ENCODE data around the gene CAPZB.
A peak's percentile ranks its signal among the peaks of the same experiment; 100 is the strongest.

CAPZB gene

GRCh38 chr1:19344831-19345230 lies 140.5 kb downstream of the CAPZB start:
- DNase-seq: no peak

GRCh38 chr1:19344372-19344810 lies 140.9 kb downstream of the CAPZB start:
- DNase-seq: peak in 1 of 2 donors; percentile 21

- no peak for DNase-seq
Observed at GRCh38 chr1:19343617-19344350, 141.6 kb downstream of the CAPZB start.

DNA sequence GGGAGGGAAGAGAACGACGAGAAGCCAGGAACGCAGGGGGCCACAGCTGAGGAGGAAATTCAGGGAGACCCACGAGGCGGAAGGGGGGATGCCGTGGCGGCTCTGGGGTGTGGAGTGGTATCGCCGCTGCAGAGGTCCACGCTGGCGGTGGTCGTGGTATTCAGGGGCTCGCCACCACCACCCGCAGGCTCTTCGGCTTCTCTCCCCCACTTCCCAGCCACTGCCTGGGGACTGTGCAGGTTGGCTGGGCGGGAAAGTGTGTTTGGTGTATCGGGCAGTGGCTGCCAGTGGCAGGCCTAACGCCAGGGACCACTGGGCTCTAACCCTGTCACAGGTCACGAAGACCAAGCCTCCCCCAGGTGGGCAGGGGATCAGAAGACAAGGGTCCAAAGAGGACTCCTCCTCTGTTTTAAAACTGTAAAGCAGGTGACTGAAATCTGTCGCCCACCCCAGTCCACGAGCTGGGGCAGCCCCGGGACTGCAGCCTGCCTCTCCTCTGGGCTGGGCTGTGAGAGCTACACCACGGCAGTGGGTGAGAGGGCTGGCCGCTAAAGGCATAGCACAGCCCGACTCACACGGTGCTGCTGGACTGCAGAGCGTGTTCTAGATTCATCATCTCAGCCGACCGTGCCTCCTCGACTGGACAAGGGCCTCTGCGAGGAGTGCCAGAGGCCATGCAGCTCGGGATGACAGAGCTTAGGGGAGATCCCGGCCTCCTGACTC lies 142.3 kb downstream of the CAPZB start:
- no peak for DNase-seq

- no peak for DNase-seq
Observed at GRCh38 chr1:19342062-19342750, 143.1 kb downstream of the CAPZB start.

GRCh38 chr1:19341201-19342061 lies 143.9 kb downstream of the CAPZB start:
- peak; percentile 77 to 79 for DNase-seq

GRCh38 chr1:19340387-19340937 lies 144.9 kb downstream of the CAPZB start:
- DNase-seq: no peak

GRCh38 chr1:19339214-19339861 lies 146.0 kb downstream of the CAPZB start:
- no peak for DNase-seq

- DNase-seq: no peak
Observed at GRCh38 chr1:19338323-19338762, 147.0 kb downstream of the CAPZB start.

DNA sequence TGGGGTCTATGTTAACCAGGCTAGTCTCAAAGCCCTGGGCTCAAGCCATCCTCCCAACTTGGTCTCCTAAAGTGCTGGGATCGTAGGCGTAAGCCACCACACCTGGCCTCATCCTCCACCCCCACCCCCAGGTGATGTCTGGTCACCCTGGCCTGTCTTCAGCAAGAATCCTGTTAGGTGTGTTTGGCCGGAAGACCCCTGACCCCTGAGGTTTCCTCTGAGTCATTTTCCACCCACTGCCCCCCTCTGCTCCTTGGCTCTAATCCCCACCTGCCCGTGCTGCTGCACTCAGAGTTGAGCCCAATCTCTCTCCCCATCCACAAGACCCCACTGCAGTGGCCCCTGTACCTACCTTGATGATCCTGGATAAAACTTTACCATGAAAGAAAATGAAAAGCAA lies 148.1 kb downstream of the CAPZB start:
- DNase-seq: no peak

- no peak for DNase-seq
Observed at GRCh38 chr1:19336543-19336942, 148.8 kb downstream of the CAPZB start.

GRCh38 chr1:19333587-19334354 lies 151.6 kb downstream of the CAPZB start:
- no peak for DNase-seq

- DNase-seq: no peak
Observed at GRCh38 chr1:19332832-19333231, 152.5 kb downstream of the CAPZB start.

DNA sequence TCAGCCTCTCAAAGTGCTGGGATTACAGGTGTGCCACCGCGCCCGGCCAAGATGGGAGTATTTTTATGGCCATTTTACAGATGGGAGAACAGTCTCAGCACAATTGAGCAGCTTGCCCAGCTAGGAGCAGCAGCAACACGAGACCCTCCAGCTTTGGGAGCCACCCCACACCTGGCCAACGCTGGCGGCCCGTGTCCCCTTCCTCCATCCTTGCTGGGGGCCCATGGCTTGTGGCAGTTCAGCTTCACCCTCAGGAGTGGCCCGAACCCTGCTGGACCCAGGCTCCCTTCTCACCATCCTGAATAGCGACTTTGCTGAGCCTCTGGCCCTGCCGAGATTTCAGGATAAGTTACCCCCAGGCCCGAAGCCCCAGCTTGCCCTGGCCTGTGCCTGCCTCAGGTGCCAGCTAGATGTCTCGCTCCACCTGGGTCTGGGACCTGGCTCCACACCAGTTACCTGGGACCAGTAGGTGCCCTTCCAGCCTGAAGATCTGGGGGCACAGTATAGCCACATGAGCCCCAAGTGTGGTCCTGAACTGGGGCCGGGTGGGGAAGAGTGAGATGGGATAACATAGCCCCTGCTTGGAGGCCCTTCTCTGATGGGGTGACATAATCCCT lies 154.0 kb downstream of the CAPZB start:
- no peak for DNase-seq

GRCh38 chr1:19330449-19331135 lies 154.7 kb downstream of the CAPZB start:
- no peak for DNase-seq

GRCh38 chr1:19329611-19330010 lies 155.7 kb downstream of the CAPZB start:
- DNase-seq: no peak

GRCh38 chr1:19329188-19329587 lies 156.2 kb downstream of the CAPZB start:
- DNase-seq: no peak

GRCh38 chr1:19328486-19328885 lies 156.9 kb downstream of the CAPZB start:
- DNase-seq: no peak

- DNase-seq: no peak
Observed at GRCh38 chr1:19327736-19328135, 157.6 kb downstream of the CAPZB start.

GRCh38 chr1:19327301-19327700 lies 158.0 kb downstream of the CAPZB start:
- DNase-seq: no peak
